ENCODE results near the gene CRHR1.
"Not testable (repeated sequence)": the region's sequence is repeated elsewhere in the genome, so short reads cannot be mapped to it uniquely, and the experiment has no call there.

The CRHR1 gene

GRCh38 chr17:45855691-45856336, 71.7 kb downstream of the CRHR1 start:
- TF ChIP-seq EZH2phosphoT487 (IDR thresholded peaks at IDR 0.05; ENCODE audit: low read depth) (no peak), CTCF (IDR thresholded peaks at IDR 0.05; ENCODE audit: low read depth, low read length) (no peak)
- H3K9ac ChIP-seq (ENCODE audit: low read length): no peak overlapping the region
- no peaks in the 10 kb centered on the region for H3K79me2 ChIP-seq (ENCODE audit: low read length)
- no peak overlapping the region for H3K4me2 ChIP-seq (ENCODE audit: low read length)
- H4K20me1 ChIP-seq (ENCODE audit: insufficient read depth, low read length): no peaks in the 10 kb centered on the region
- H3K4me1 ChIP-seq (ENCODE audit: low read length): no peaks in the 10 kb centered on the region; the same call in 1 of the 2 replicates
- no peaks in the 10 kb centered on the region for H3K27me3 ChIP-seq (ENCODE audit: low read depth, low read length)
- no peak overlapping the region for H3K4me3 ChIP-seq (ENCODE audit: low read length)
- H3K9me3 ChIP-seq (ENCODE audit: insufficient read depth, low read length): no peaks in the 10 kb centered on the region
- H2AFZ ChIP-seq (ENCODE audit: low read depth, low read length): no peak overlapping the region
- H3K36me3 ChIP-seq (replicated peaks; ENCODE audit: low read depth, low read length): no peaks in the 10 kb centered on the region
- H3K27ac ChIP-seq (ENCODE audit: low read length): no peak overlapping the region

- Histone ChIP-seq H2AFZ (ENCODE audit: low read depth, low read length) (no peak overlapping the region), H3K9ac (ENCODE audit: low read length) (no peak overlapping the region), H3K36me3 (replicated peaks; ENCODE audit: low read depth, low read length) (no peaks in the 10 kb centered on the region), H3K27ac (ENCODE audit: low read length) (no peak overlapping the region), H3K4me2 (ENCODE audit: low read length) (no peak overlapping the region), H3K4me1 (ENCODE audit: low read length) (no peaks in the 10 kb centered on the region), H3K9me3 (ENCODE audit: insufficient read depth, low read length) (no peaks in the 10 kb centered on the region), H3K79me2 (ENCODE audit: low read length) (no peaks in the 10 kb centered on the region), H4K20me1 (ENCODE audit: insufficient read depth, low read length) (no peaks in the 10 kb centered on the region), H3K4me3 (ENCODE audit: low read length) (no peak overlapping the region), H3K27me3 (ENCODE audit: low read depth, low read length) (peaks cover 8% of the 10 kb centered on the region)
- TF ChIP-seq CTCF (IDR thresholded peaks at IDR 0.05; ENCODE audit: low read depth, low read length) (no peak), EZH2phosphoT487 (IDR thresholded peaks at IDR 0.05; ENCODE audit: low read depth) (no peak)
These were observed 74.0 kb downstream of the CRHR1 start for GRCh38 chr17:45857977-45858708.

- no peak overlapping the region for H2AFZ ChIP-seq (ENCODE audit: low read depth, low read length)
- TF ChIP-seq CTCF (IDR thresholded peaks at IDR 0.05; ENCODE audit: low read depth, low read length) (no peak), EZH2phosphoT487 (IDR thresholded peaks at IDR 0.05; ENCODE audit: low read depth) (no peak)
- H3K9ac ChIP-seq (ENCODE audit: low read length): no peak overlapping the region
- no peak overlapping the region for H3K4me2 ChIP-seq (ENCODE audit: low read length)
- H3K4me1 ChIP-seq (ENCODE audit: low read length): no peaks in the 10 kb centered on the region
- no peaks in the 10 kb centered on the region for H4K20me1 ChIP-seq (ENCODE audit: insufficient read depth, low read length)
- H3K36me3 ChIP-seq (replicated peaks; ENCODE audit: low read depth, low read length): no peaks in the 10 kb centered on the region
- H3K4me3 ChIP-seq (ENCODE audit: low read length): no peak overlapping the region
- H3K79me2 ChIP-seq (ENCODE audit: low read length): no peaks in the 10 kb centered on the region
- peaks cover 29% of the 10 kb centered on the region for H3K27me3 ChIP-seq (ENCODE audit: low read depth, low read length)
- H3K27ac ChIP-seq (ENCODE audit: low read length): no peak overlapping the region
- H3K9me3 ChIP-seq (ENCODE audit: insufficient read depth, low read length): no peaks in the 10 kb centered on the region
These were observed 77.0 kb downstream of the CRHR1 start for GRCh38 chr17:45861165-45861564.

- not testable (repeated sequence) for H3K4me2 ChIP-seq (ENCODE audit: low read length); H3K9ac ChIP-seq (ENCODE audit: low read length); H3K36me3 ChIP-seq (replicated peaks; ENCODE audit: low read depth, low read length); H4K20me1 ChIP-seq (ENCODE audit: insufficient read depth, low read length); H3K4me3 ChIP-seq (ENCODE audit: low read length); H3K9me3 ChIP-seq (ENCODE audit: insufficient read depth, low read length); H3K79me2 ChIP-seq (ENCODE audit: low read length); H2AFZ ChIP-seq (ENCODE audit: low read depth, low read length); H3K4me1 ChIP-seq (ENCODE audit: low read length); H3K27ac ChIP-seq (ENCODE audit: low read length)
- peaks cover 34% of the 10 kb centered on the region for H3K27me3 ChIP-seq (ENCODE audit: low read depth, low read length)
These were observed 78.0 kb downstream of the CRHR1 start for GRCh38 chr17:45862127-45862526.

All from OCI-LY3 (cell line).